Activated naive CD4-positive, alpha-beta T cell treated with anti-CD3 and anti-CD28 coated beads, Interleukin-2, amount 50 U/mL, for 16 hours (primary cell): ENCODE measurements around the gene DR1.
"Not testable (repeated sequence)": the region's sequence is repeated elsewhere in the genome, so short reads cannot be mapped to it uniquely, and the experiment has no call there.

Source experiments
- DNase-seq: peaks from one replicate; pipeline ENCODE4 v3.0.0-alpha.2; 2020

The DR1 gene

DNA sequence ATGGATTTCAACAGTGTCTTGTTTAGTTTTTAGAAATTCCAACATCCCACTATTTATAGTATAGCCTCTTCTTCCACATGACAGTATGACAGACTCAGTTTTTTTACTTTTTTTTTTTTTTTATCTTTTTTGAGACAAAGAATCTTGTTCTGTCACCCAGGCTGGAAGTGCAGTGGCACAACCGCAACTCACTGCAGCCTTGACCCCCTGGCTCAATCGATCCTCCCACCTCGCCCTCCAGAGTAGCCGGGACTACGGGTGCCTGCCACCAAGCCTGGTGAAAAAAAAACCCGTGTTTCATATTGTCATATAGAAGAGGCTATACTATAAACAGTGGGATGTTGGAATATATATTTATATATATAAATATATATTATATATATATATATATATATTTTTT lies 1.2 kb upstream of the DR1 start:
- DNase-seq = no peak

DNA sequence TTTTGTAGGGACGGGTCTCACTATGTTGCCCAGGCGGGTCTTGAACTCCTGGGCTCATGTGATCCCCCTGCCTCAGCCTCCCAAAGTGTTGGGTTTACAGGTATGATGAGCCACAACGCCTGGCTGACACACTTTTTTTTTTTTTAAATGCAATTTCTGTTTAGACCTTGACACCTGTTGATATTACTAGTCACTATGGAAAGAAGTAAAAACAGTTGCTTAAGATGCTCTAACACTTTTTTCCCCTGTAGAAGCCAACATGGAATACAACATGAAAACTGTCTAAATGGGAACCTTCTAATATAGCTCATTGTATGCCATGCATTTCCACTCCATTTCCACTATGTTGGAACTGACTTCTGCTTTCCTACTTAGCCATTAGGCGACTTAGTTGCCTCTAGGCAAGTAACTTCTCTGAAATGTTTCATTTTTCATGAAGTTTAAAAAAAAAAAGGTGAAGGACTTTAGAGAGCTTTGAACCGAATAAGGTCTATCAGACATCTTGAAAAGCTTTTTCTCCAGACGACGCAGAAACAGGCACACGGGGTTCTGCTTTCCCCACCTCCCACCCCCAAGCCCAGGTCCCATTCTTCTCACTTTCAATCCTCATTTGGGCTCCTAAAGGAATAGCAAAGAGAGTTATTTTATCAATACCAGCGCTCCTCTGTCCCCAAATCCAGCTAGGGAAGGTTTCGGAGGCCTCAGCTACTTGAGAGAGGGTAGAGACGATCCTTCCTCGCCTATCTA lies 648 bp upstream of the DR1 start:
- DNase-seq = no peak

DNA sequence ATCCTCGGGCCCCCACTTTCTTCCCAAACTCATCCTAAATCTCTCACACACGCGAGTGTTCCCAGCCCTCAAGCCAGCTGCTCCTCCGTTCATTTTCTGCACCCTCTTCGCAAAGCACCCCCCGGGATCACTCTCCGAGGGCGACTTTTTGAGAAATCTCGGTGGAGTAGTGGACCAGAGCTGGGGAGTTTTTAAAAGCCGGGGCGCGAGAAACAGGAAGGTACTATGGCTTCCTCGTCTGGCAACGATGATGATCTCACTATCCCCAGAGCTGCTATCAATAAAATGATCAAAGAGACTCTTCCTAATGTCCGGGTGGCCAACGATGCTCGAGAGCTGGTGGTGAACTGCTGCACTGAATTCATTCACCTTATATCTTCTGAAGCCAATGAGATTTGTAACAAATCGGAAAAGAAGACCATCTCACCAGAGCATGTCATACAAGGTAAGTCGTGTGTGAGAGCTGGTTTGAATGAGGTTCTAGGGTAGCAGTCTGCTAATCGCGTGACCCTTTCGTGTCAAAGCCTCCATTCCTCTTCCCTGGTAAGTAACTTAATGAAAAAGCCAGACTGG lies 800 bp downstream of the DR1 start:
- peak; percentile 20 for DNase-seq

DNA sequence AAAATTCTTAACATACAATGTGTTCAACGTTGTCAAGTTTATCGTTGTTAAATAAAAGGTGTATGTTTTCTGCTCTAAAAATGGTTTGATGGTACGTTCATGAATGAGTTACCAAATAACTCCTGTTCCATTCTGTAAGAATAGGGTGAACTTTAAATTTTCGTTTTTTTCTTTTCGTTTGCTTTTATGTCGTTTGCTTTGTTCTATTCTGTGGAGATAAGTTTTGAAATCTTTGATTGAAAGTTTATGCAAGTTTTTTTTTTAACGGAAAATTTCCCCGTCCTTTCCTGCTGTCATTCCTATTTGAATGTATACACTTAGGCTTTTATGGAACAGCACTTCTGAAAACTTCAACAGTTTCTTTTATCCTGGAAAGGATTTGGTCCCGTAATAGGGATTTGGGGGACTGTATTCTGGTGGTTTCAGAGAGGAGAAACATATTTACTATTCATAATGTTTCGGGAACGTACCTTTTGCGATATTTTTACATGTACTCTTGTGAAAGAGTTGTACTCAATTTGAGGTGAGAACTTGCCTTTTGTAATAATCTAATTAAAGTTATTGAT lies 1.7 kb downstream of the DR1 start:
- DNase-seq = no peak

DNA sequence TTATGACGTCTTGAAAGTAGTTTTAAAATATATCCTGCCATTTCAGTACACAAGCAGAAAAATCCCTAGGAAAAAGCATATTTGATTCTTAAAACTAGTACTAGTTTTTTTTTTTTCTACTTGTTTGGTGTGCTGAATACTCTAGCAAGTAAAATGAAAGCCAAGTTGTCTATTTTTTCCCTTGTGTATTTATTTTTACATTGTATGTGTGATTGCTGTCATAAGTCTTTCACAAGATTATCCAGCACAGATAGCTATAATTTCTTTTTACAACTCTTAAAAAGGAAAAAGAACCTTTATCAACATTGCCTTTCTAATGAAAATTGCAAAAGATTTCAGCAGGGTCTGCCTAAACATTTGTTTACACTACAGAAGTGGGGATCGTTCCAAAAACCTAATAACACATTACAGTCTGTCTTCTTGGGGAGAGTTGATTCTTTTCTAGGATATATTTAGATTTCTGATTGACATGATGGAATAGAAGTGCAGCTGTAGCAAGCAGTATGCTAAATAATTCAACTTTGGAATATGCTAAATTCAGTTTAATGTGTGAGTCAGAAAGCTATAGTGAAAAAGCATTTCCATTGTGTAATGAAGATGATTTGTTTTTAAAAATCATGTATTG lies 2.5 kb downstream of the DR1 start:
- DNase-seq = no peak

DNA sequence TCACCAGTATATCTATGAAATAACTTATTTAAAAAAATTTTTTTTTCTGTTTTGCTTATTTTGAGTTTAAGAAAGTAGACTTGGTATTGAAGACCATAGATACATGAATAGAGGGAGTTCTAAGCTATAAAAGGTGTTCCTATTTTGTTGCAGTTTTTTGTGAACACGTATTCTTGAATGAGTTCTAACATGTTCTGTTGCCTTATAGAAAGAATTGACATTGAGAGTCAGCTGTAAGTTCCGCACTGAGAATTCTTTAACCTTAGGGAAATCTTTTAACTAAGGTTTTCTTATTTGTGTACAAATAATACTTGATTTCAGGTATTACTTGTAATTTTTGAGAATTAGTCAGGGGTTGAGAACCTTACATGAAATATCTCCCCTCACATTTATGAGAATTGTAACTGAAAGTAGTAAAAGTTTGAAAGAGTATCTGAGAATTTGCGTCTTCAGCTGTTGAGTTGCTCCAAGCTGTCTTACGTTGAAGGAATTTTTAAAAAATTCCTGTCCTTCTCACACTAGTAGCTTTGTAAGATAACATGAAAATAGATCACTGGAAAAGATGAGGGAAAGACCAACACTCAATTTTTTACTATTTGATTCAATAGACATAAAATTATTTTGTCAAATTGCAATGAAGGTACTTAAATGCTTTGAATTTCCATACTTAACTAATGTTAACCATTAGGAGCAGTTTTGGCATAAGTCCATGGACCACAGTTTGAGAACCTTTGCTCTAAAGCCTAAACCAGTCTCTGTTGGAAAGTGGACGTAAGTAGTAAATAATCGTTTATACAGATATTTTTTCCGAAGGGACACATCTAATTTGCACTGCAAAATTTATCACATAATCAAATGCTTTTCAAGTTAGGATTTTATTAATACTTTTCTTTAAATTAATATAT lies 3.8 kb downstream of the DR1 start:
- no peak for DNase-seq

DNA sequence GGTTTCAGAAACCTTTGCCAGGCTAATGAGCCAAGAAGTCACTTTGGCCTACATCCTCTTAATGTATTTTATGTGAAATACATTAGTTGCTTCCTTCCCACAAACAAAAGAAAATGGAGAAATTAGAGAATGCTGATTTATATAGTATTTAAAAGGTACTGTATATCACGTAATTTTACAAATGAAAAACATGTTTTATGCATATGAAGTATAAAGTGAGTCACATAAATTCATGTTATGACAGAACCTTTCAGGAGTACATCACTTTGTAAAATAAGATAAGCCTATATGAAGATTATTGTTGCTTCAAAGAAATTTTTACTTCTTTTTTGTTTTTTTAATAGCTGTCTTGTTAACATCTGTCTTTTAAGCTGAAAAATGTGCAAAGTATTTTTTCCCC lies 4.6 kb downstream of the DR1 start:
- DNase-seq = no peak

DNA sequence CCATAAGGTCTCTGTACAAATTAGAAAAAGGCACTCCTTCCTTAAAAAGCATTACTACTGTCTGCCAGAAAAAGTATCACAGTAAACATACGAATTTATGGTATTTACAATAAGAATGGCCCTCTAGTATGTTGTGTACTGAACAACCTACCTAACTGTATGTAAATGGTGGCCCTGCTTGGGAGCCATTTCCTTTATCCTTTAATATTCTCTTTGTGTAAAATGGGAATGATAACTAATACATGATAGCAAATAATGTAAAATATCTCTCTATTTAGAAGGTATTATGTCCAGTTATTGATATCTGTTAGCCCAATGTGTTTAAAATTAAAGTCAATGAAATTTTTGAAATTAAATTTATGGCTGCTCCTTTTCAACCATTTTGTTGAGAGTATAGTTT lies 5.2 kb downstream of the DR1 start:
- no peak for DNase-seq

DNA sequence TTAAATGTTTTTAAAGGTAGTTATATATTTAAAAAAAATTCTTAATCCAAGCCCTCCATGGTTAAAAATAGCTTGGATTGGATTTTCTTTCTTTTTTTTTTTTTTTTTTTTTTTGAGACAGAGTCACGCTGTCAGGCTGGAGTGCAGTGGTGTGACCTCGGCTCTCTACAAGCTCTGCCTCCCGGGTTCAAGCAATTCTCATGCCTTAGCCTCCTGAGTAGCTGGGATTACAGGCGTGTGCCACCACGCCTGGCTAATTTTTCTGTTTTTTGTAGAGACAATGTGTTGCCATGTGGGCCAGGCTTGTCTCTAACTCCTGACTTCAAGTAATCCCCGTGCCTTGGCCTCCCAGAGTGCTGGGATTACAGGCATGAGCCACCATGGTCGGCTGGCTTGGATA lies 5.6 kb downstream of the DR1 start:
- DNase-seq = not testable (repeated sequence)

DNA sequence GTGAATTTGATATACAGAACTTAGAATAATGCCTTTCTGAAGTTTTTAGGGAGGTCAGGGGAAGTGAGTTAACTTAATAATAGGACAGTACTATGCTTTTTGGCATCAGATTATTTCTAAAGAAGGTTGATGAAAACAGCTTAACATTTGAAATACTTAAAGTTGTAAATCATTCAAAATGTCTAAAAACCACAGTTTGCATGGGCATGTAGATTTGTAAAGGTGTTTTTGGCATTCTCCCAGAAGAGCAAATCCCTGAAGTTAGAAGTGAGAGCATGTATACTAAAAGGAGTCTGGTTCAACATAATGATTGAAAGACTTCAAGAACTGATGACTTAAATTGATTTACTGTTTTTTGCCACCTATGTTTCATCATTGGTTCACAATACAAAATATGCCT lies 6.7 kb downstream of the DR1 start:
- DNase-seq = no peak

DNA sequence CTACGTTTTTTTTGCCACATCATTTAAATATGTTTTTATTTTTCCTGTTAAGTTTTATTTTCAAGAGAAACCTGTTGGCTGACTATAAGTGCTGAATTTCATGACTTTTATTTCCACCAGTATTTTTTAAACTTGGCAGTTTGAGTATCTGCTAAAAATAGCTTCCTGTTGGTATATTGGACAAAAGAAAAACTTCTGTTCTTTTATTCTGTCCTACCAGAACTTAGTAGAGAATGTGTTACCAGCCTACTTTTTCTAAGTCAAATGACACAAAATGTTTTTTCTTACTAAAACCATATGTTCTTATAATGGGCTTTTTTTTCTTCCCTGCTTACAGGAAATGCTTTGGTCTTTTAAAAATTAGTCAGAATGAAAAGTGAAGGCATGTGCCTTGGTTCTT lies 7.6 kb downstream of the DR1 start:
- no peak for DNase-seq

DNA sequence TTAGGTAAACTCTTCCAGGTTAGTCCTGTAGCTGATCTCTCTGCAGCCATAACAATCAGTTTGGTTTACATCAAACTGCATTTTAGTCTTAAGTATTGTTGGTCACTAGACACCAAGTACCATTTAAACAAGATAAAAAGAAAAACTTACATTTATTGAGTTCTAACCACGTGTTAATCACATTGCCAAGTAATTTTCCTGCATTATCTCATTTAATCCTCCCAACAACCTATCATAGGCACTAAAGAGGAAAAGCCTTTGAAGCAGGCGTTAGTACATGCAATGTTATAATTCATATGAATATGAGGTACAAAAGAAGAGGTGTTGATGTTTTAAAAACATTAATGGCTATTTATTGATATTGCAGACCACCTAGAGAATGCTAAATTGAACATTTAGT lies 9.0 kb downstream of the DR1 start:
- no peak for DNase-seq

DNA sequence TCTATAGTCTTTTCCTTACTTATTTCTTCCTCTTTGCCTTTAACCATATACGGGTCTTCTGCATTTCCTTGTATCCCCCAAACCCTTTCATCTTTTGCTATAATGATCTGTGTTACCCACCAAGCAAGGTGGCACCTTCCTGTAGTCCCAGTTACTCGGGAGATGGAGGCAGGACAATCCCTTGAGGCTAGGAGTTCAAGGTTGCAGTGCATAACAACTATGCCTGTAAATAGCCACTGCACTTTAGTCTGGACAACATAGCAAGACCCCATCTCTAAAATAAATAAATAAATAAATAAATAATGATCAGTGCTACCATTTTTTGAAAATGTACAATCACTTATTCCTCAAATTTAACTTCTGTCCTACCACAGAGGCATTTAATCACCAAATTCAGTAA lies 11.5 kb downstream of the DR1 start:
- no peak for DNase-seq

DNA sequence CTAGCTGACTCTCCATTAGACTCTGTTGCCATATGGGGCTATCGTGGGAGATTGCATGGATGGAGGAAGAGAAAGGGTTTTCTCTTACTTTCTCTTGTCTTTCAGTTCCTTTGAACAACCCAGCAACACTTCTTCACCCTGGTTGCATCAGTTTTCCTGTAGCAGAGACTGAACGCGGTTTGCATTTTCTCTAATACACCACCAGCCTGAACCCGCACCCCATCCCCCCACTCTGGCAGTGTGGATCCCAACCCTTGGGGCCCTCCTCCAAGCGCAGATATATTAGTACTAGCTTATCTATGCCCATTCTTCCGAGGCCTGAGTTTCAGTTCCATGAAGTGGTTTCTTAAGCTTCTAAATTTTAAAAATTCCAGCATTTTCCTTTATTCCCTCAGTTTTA lies 12.6 kb downstream of the DR1 start:
- DNase-seq = no peak

DNA sequence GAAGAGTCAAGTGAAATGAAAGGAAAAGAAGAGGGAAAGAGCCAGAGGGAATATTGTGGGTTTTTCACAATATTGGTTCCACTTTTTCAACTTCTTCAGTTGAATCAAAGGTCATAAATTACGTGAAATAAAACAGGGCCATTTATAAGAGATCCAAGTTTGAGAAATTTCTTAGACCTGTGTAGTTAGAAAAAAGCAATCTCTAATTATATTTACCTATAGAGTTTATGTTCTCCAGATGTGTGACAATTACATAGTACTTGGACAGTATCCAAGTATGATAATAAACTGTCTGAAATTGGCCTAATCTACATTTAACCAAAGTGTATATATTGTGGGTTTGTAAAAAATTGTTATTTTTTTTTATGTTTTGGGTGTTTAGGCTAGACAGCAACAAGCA lies 14.4 kb downstream of the DR1 start:
- no peak for DNase-seq

DNA sequence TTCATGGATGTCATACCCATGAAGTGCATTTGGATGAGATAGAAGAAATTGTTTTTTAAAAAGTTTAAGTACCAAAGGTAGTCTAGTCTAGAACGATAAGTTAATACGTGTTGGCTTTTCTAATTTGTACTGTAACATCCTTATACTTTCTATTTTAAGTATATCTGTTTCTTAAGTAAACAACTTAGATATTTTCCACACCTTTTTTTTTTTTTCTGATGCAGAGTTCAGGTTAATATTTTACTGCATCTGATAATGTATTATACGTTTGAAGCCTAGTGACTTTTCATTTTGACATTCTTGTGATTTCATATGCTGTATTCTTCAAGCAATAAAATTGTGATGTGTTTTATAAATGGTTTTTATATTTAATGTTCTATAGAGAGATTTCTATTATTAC lies 16.5 kb downstream of the DR1 start:
- no peak for DNase-seq

DNA sequence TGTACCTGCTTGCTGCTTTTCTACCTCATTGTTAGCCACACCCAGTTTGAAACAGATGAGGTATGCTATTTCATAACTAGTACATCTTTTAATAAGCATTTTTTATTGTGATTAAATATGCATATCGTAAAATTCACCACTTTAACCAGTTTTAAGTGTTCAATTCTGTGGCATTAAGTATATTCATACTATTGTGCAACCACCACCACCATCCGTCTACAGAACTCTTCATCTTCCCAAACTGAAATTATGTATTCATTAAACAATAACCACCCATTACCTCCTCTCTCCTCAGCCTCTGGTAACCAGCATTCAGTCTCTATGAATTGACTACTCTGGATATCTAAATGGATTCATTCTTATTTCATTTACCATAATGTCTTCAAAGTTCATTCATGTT lies 20.1 kb downstream of the DR1 start:
- no peak for DNase-seq

DNA sequence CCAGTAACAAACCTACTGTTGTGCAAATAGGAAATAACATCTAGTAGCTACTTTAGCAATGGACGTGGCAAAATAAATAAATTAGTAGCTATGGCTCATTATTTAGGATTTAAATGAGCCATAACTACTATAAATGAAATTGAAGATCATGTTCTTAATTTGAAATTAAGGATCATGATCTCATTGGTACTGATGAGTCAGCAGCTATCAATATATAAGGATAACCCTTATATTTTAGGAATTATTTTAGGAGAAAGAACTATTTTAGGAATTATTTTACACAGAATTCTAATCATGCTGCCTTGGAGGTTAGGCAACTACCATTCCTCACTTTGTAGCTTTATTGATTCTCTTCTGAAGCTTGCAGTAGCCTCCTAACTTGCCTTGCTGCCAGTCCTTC lies 24.0 kb downstream of the DR1 start:
- DNase-seq = no peak

DNA sequence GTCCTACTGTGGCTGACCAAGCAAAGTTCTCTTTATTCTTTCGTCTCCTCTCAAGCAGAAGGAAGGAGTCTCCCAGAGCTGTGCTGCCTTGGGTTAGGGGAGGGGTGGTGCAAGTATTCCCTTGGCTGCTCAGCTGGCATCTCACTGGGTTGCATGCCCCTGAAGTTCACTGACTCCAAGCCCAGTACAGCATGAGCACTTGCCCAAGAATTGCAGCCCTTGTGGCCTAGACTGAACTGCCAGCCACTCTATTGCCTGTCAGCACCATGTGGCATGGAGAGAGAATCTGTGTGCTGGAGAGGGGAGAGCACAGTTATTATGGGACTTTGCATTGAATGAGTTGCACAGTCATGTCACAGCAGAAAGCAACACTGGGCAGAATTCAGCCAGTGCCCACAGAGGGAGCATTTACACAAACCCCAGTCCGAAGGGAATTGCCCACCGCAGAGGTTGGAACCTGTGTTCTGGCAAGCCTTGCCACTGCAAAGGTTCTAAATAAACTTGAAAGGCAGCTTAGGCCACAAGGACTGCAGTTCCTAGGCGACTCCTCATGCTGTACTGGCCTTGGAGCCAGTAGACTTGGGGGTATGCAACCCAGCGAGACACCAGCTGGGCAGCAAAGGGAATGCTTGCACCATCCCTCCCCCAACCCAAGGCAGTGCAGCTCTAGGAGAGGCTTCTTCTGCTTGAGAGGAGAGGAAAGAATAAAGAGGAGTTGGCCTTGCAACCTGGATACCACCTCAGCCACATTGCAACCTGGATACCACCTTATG lies 28.8 kb downstream of the DR1 start:
- DNase-seq = no peak

DNA sequence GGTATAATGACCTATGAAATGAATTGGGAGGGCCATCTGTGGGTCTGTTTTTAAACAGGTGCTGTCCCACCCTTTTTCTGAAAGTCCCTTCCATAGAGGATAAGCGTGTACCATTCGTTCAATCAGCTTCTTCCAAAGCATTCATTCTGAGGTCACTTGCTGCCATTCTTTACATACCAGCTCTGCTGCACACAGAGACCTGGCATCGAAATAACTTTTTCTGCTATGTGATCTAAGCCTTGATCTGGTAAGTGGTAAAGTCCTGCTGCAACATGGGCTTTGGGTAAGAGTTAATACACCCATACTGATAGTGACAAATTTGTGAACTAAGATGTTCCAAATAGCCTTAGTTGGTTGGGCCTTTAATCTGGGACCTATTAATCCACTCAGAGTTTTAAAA lies 38.9 kb downstream of the DR1 start:
- no peak for DNase-seq

DNA sequence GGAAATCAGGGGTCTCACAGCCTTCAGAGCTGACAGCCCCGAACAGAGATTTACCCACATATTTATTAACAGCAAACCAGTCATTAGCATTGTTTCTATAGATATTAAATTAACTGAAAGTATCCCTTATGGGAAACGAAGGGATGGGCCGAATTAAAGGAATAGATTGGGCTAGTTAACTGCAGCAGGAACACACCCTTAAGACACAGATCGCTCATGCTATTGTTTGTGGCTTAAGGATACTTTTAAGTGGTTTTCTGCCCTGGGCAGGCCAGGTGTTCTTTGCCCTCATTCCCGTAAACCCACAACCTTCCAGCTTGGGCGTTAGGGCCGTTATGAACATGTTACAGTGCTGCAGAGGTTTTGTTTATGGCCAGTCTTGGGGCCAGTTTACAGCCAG lies 40.6 kb downstream of the DR1 start:
- DNase-seq = not testable (repeated sequence)

DNA sequence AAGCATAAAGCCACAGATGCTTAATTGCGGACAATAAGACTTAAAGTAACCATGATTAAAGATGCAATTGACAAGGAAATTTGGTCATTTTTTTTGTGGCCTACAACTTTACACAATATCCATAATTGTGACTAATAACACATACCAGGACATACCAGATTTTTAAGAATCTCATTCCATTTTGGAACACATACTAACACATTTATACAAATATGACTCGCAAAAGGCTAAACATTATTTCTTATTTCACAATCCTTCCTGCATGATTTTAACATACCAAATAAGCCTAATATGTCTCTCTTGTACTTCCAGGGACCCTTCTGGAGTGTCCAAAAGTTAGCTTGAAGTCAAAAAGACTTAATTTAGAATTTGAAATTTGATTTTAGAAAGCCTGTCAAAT lies 48.8 kb downstream of the DR1 start:
- DNase-seq = no peak

DNA sequence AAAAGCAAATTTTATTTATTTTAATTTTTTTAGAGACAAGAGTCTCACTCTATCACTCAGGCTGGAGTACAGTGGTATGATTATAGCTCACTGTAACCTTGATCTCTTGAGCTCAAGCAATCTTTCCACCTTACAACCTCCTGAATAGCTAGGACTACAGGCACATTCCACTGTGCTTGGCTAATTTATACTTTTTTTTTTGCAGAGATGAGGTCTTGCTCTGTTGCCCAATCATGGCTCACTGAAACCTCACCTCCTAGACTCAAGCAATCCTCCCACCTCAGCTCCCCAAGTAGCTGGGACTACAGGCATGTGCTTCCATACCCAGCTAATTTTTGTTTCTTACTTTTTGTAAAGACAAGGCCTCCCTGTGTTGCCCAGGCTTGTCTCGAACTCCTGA lies 49.5 kb downstream of the DR1 start:
- DNase-seq = no peak
